ENCODE measurements around the gene TSNAX.

GRCh38 chr1:231494439-231495110 is 33.9 kb upstream of the TSNAX start:
- TF ChIP-seq POLR2AphosphoS5 (IDR thresholded peaks at IDR 0.05; ENCODE audit: low read depth) (no peak), CTCF (IDR thresholded peaks at IDR 0.05; ENCODE audit: insufficient read depth, low read length) (no peak)

Data from HL-60 (cell line).